ENCODE results near the gene ROBO2. TPM values are rescaled to one million over a fixed set of nuclear protein-coding genes. Genes with fewer than 3 reads are reported as not detected.

Gene ROBO2
- polyA plus RNA-seq, 1 of the 3 experiments (the other 2 are of a cell fraction), result not detected

GRCh38 chr3:77288348-77288747 is 248.4 kb downstream of the ROBO2 start:
- TF ChIP-seq FOSL2 (IDR thresholded peaks at IDR 0.05; ENCODE audit: borderline replicate concordance, low read depth), result no peak
- no peak for TF ChIP-seq ELF1 (IDR thresholded peaks at IDR 0.05)
- no peak for TF ChIP-seq SMC3 (IDR thresholded peaks at IDR 0.05; ENCODE audit: low read depth, low read length)
- TF ChIP-seq TCF12 (IDR thresholded peaks at IDR 0.05), result no peak
- TF ChIP-seq EZH2phosphoT487 (IDR thresholded peaks at IDR 0.05; ENCODE audit: borderline replicate concordance, low read depth), result no peak
- TF ChIP-seq, protein P1, sequence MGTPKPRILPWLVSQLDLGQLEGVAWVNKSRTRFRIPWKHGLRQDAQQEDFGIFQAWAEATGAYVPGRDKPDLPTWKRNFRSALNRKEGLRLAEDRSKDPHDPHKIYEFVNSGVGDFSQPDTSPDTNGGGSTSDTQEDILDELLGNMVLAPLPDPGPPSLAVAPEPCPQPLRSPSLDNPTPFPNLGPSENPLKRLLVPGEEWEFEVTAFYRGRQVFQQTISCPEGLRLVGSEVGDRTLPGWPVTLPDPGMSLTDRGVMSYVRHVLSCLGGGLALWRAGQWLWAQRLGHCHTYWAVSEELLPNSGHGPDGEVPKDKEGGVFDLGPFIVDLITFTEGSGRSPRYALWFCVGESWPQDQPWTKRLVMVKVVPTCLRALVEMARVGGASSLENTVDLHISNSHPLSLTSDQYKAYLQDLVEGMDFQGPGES (IDR thresholded peaks at IDR 0.05; ENCODE audit: low read depth, low read length), result no peak
- no peak for TF ChIP-seq GATA2 (CRISPR knock-in tag; IDR thresholded peaks at IDR 0.05)
- TF ChIP-seq MAX (IDR thresholded peaks at IDR 0.05; ENCODE audit: low read depth), result no peak
- TF ChIP-seq TEAD4 (IDR thresholded peaks at IDR 0.05; ENCODE audit: borderline replicate concordance, insufficient read depth), result no peak
- no peak for TF ChIP-seq RXRA (IDR thresholded peaks at IDR 0.05; ENCODE audit: borderline replicate concordance, low read depth)
- TF ChIP-seq, protein P2, sequence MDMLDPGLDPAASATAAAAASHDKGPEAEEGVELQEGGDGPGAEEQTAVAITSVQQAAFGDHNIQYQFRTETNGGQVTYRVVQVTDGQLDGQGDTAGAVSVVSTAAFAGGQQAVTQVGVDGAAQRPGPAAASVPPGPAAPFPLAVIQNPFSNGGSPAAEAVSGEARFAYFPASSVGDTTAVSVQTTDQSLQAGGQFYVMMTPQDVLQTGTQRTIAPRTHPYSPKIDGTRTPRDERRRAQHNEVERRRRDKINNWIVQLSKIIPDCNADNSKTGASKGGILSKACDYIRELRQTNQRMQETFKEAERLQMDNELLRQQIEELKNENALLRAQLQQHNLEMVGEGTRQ (IDR thresholded peaks at IDR 0.05; ENCODE audit: borderline replicate concordance, low read depth, low read length), result no peak
- TF ChIP-seq YY1 (IDR thresholded peaks at IDR 0.05; ENCODE audit: low read depth), result no peak
- TF ChIP-seq PBX3 (IDR thresholded peaks at IDR 0.05), result no peak
- no peak for TF ChIP-seq SIN3A (IDR thresholded peaks at IDR 0.05; ENCODE audit: borderline replicate concordance, low read depth, low read length)
- TF ChIP-seq, protein P3, sequence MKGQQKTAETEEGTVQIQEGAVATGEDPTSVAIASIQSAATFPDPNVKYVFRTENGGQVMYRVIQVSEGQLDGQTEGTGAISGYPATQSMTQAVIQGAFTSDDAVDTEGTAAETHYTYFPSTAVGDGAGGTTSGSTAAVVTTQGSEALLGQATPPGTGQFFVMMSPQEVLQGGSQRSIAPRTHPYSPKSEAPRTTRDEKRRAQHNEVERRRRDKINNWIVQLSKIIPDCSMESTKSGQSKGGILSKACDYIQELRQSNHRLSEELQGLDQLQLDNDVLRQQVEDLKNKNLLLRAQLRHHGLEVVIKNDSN (IDR thresholded peaks at IDR 0.05; ENCODE audit: borderline replicate concordance, low read depth), result no peak
- TF ChIP-seq NRF1 (IDR thresholded peaks at IDR 0.05; ENCODE audit: low read depth, low read length), result no peak
- no peak for TF ChIP-seq RCOR1 (IDR thresholded peaks at IDR 0.05; ENCODE audit: low read length)
- TF ChIP-seq FOXJ3 (CRISPR knock-in tag; IDR thresholded peaks at IDR 0.05), result no peak
- TF ChIP-seq FOXM1 (IDR thresholded peaks at IDR 0.05; ENCODE audit: low read depth), result no peak
- WGBS (ENCODE audit: low lambda C conversion rate), result 44% methylated on average over 1 of the region's 1 CpG
- no peaks in the 10 kb centered on the region for H3K27me3 ChIP-seq (ENCODE audit: insufficient read depth)
- no peaks in the 10 kb centered on the region for H3K4me1 ChIP-seq (ENCODE audit: control insufficient read depth in 1 of 2, insufficient read depth in 2 of 2, low read depth in 1 of 2, low read length in 1 of 2)
- H4K20me1 ChIP-seq (ENCODE audit: insufficient read depth), result no peaks in the 10 kb centered on the region
- H3K36me3 ChIP-seq (replicated peaks in 1 of 2; ENCODE audit: control insufficient read depth in 1 of 2, insufficient read depth in 2 of 2, low read length in 1 of 2), result no peaks in the 10 kb centered on the region
- CTCF ChIA-PET, result no interaction called here
- no peaks in the 10 kb centered on the region for H3F3A ChIP-seq (replicated peaks; ENCODE audit: insufficient read depth)
- no peak overlapping the region for H2AFZ ChIP-seq (ENCODE audit: low read depth)
- H3K4me2 ChIP-seq, result no peak overlapping the region
- H3K9me2 ChIP-seq, result no peaks in the 10 kb centered on the region
- no peak for DNase-seq
- H3K27ac ChIP-seq (ENCODE audit: low read depth in 2 of 2, low read length in 1 of 2), result no peak overlapping the region
- no peaks in the 10 kb centered on the region for H3K79me2 ChIP-seq (ENCODE audit: insufficient read depth)
- no peaks in the 10 kb centered on the region for H3K9me3 ChIP-seq
- POLR2A ChIA-PET, result no interaction called here
- H3K9ac ChIP-seq, result no peak overlapping the region
- H3K4me3 ChIP-seq (ENCODE audit: low read depth in 2 of 2, low read length in 1 of 2), result no peak overlapping the region

All from SK-N-SH (cell line).